NCI-H2227 (cell line): Measurements from ENCODE around the gene IQSEC1.

ENCODE experiments used
- DNase-seq: peaks from one replicate; lab custom pipeline; 2025; ENCODE audit not compliant: unreplicated experiment; lab: John Stamatoyannopoulos, UW

The IQSEC1 gene

DNA sequence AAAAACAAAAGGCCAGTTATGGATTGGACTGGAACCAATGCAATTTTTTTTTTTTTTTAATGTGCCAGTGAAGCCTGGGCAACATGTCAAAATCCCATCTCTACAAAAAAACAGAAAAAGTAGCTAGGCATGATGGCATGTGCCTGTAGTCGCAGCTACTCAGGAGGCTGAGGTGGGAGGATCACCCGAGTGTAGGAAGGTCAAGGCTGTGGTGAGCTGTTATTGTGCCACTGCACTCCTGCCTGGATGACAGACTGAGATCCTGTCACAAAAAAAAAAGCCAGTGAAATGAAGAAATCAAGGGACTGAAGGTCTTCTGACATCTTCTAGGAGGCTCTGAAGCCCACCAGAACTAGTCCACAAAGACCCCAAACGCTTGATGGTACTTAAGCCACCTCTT is 101.2 kb downstream of the IQSEC1 start:
- no peak for DNase-seq

DNA sequence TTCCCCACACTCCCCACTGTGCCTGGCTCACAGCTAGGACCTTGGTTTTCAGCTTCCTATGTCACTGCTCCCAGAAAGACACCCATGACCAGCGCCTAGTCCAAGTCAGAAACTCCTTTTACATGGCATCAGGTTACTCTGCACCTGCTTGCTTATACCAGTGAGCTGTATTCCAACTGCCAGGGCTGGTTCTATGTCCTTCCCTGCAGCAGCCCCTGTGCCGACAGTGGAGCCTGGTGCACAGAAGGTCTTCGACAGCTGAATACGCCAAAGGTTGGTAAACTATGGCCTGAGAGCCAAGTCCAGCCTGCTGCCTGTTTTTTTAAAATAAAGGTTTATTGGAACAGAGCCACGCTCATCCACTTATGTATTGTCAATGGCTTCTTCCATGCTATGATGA is 102.5 kb downstream of the IQSEC1 start:
- no peak for DNase-seq

DNA sequence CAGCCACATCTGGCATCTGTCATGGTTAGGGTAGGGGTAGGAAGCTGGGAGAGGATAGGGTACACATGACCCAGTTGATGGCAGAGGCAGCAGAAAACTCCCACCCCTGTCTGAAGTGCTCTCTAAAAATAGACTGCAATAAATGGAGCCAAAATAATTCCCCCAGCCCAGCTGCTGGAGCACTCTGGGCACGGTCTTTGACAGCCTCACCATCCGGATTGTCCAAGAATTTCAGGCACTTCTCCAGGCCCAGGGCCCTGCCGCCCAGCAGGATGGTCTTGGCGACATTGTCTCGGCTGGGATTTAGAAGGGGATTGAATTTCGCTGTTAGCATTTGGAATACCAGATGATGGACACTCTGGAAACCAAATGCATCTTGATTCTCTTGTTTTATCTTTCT is 103.7 kb downstream of the IQSEC1 start:
- DNase-seq = peak; percentile 13

DNA sequence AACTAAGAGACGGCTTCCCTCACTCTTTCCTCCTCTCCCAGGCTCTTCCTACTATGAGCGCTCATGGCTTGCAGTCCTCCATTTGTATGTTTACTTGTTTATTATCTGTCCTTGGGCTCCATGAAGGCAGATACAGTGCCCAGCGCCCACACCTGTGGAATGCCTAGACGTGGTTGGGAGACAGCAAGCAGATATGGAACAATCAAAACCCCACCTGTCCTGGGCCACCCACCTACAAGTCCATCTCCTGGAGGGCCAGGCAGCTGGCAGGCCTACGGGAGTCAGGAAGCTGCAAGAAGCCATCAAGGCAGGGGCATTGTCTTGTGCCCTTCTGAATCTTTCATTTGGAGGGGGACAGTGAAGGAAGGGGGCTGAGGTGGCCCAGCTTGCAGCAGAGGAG is 104.7 kb downstream of the IQSEC1 start:
- no peak for DNase-seq

DNA sequence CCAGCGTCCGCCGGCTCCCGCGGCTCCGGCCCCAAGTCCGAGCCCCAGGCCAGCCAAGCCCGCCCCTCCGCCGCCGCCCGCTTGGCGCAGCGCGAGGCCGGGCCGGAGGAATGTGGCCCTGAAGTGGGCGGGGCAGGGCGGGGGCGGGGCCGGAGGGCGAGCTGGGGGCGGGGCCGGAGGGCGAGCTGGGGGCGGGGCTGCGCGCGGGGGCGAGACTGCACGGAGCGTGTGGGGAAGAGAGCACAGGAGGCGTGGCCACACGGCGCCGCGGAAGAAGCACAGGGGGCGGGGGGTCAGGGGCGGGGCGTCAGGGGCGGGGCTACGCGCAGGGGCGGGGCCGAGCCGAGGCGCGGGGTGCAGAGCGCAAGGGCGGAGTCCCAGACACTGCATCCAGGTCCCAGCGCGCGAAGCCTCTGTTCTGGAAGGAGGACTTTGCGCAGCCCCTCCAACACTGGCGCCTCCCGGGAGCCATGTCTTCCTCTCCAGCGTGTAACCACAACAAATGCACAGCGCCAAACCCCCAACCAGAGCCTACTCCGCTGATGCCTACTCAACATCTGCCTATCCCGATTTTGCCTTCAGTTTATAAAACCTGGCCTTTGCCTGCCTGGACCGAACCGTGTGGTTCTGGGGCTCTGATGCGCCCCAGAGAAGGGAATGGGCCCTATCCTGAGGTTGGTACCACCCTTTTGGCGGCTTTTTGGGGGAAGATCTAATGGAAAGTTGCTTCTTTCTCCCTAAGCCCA is 105.5 kb downstream of the IQSEC1 start:
- peak; percentile 81 for DNase-seq

DNA sequence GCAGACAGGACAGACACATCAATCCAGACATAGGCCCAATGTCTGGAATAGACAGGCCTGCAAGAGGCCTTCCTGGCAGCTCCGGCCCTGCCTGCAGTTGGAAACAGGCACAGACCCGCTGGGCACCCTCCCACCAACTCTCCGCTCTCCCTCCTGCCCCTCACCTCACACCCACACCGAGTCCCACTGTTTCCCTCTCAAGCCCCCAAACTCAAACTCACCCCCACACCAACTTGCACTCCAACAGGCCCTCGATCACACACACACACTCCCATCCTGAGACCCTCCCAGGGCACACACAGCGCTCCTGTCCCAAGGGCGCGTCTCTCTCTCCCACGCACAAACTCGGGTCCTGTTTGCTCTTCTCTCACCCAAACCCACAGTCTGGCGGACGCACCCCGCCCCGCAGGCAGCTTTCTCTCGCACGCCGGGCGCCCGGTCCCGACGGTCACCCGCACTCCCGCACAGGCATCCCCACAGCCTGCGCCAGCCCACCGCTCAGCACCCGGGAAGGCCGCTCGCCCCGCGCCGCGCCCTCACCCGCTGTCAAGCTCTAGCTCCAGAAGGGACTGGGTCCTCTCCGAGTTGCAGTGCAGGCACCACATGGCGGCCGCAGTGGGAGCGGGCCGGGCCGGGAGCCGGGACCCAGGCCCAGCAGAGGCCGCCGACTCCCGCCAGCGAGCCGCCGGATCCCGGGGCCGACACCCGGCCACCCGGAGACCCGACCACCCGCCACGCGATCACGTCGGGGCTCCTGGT is 106.2 kb downstream of the IQSEC1 start:
- DNase-seq = no peak

DNA sequence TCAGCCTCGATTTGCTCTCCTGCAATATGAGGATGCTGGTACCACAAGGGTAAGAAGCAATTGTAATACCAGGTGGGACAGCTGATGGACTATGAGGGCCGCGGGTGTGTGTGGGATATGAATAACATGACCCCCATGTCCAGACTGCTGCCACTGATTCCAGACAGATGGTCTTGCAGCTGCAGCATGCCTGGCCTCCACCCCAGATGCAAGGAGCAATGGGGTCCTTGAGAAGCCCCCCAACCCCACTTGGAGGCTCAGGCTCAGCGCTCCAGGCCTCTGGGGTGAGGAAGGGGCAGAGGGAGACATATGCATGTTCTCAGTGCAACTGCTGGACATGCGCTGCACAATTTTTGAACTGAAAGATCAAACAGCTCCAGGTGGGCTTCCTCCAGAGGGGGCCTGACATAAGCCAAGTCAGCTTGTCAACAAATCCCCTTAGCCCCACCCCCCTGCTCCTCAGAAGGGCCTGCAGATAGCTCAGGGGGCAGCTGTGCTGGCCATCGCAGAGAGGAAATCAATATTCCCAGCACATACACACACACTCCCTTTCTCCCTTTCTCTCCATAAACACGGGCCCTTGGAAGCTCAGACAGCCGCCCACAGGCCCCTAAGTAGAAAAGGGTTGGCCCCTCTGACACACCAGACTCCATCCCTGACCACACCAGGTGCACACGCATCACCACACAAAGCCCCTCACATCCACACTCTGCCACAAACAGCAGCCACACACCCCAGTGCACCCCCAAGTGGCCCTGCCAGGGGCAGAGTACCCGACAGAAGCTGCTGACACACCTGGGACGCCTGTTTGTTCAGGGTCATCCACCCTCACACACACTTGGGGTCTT is 107.0 kb downstream of the IQSEC1 start:
- peak; percentile 48 for DNase-seq

DNA sequence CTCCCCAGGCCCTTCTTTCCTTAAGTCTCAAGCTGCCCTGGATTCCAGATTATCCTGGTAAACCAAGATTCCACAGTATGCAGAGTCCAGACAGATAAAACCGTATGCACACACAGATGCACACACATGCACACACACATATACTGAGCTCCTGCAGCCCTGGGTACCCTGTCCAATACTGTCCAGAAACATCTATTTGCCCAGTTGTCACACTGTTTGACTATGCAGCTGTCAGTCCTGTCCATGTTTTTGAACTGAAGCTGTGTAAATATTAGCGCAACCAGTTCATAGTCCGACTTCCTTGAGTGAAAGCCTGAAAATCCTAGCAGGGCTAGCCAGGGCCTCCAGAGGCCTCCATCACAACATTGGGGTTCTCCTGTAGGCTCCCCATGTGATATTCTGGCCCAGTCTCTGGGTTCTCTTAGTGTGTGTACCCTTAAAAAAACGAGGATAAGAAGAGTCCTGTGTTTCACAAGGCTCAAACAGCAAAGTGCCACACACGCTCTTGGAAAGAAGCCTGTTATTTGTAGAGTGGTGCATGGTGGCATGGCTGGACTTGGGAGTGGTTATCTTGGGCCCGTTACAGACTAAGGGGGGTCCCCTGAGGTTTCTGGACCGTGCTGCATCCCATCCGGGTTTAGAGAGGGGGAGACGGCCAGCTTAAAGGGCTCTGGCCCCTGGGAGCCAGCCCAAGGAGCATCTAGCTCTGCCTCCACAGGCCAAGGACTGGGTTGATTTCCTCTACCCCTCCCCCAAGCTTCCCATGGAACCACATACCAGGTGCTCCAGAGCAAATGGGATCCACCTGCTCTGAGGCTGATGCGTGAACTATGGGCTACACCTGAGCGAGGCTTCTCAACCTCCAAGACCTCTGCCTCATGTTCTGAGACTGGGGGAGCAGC is 108.3 kb downstream of the IQSEC1 start:
- no peak for DNase-seq

DNA sequence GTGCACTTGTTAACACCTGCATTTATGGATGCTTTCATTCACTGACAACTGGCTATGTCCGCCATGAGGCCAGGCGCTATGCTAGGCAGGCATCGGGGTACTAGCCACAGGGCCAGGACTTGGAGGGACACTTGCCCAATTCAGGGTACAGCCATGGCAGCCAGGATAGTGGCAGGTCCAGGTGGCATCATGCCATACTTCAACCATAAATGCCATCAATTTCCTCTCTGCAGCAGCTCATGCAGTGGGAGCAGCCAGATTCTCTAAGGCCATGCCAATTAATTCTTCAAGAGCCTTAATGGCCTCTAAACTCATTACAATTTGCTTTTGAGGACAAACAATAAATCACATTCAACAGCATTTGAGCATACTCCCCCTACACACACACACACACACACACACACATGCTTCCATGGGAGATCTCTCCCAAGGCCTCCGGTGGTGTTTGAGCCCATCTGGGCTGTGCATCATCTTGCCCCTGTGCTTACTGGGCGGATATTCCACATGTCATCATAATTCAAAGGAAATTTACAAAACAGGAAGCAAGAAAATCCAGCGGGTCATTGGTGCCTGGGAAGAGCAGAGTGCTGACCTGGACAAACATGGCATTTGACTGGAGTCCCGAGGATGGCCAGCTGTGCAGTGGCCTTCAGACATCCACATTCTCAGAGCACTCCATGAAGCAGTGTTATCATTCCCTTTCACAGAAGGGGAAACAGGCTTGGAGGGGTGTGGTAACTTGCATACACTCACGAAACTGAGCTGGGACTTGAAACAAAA is 109.1 kb downstream of the IQSEC1 start:
- DNase-seq = no peak

DNA sequence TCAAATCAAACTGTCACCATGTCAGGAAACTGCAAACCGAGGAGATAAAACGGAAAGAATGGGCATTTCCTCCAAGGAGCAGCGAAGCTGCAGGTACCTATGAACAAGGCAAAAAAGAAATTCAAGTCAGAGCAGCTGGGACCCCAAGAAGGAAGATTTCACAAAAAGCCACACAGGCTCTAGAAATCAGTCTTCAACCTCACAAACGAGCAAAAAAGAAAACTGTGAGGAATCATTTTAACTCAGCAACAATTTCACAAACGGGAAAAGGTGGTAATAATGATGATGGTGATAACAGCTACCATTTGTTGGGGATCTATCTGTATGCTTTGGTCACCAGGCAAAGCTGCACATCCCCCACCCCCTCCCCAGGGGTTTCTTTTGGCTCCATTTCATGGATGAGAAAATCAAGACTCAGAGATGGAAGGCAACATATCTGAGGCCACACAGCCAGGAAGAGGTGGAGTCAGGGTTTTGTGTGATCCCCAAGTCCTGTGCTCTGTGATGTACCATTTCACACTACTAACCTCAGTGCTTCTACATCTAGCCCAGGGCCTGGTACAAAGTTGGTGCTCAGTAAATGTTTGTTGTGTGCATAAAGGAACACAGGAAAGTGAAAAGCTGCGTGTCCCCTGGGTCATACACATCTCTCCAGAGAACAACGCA is 109.9 kb downstream of the IQSEC1 start:
- DNase-seq = no peak

DNA sequence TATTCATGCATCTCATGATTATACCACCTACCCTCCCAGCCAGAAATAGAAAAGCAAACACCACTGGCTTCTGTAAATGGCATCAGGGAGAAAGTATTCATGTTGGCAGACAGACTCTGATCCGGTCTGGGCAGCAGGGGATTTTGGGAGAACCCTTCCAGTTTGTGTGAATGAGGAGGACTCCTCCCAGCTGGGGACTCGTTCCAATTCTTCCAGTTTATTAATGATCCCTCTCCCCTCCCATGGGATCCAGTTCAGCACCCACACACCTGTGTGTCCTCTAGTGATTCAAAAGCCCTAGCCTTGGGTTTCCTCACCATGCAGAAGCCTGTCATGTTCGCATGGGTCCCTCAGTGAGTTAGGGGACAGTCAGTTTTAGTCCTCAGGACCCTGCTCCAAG is 110.9 kb downstream of the IQSEC1 start:
- no peak for DNase-seq

DNA sequence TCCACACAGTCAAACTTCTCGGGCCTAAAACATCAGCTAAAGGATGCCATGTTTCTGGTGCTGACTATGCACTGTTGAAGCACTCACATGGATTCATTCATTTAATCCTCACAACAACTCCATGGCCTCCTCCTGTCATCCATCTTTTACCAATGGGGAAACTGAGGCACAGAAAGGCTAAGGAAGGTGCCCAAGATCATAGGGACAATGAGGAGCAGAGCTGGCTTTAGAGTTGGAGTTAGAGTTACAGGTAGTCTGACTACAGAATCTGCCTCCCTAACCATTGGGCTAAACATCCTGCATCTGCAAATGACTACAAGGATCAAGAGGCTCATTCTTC is 111.6 kb downstream of the IQSEC1 start:
- no peak for DNase-seq

DNA sequence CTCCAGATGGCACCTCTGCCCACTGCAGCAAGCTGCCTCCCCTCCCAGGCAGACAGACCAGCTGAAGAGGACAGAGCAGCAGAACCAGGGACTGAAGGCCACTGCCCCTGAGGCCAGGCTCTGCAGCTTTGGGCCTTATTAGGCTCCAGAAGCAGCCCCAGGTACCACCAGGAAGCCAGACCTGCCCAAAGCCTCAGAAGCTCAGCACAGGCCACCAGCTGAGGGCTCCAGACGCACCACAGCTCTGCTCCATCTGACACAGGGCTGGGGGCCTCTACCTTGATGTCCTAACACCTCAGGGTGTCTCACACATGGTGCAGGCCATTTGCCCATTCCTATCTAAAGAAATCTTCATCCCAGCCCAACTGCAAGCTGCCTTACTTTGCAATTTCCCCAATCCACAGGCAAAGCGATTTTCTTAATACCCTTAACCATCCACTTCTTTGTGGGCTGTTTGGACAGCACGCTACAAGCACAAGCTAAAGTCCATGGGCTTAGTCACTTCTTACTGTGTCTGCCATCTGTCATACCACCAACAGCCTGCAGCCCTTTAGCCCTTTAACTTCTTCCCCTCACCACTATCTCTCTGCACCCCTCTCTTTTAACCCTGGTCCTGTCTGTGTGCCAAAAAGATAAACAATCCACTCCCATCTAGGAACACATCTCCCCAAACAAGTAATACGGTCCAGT is 112.1 kb downstream of the IQSEC1 start:
- DNase-seq = no peak

DNA sequence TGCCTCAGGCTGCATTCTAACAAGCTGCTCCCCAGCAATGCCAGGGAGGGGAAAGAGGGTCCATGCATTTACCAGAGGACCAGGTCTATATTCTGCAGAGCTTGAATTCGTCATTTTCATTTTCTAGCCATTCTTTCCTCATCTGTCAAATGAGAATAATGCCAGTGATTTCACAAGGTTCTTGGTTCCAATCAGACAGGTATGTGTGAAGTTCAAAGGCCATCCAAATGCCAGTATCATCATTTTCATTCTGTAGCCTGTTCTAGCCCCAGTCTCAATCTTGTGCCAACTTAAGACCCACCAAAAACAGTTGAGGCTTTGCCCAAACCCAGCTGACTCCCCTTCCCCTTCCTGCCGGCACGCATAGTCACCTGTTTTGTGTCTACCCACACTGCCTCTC is 112.7 kb downstream of the IQSEC1 start:
- no peak for DNase-seq

DNA sequence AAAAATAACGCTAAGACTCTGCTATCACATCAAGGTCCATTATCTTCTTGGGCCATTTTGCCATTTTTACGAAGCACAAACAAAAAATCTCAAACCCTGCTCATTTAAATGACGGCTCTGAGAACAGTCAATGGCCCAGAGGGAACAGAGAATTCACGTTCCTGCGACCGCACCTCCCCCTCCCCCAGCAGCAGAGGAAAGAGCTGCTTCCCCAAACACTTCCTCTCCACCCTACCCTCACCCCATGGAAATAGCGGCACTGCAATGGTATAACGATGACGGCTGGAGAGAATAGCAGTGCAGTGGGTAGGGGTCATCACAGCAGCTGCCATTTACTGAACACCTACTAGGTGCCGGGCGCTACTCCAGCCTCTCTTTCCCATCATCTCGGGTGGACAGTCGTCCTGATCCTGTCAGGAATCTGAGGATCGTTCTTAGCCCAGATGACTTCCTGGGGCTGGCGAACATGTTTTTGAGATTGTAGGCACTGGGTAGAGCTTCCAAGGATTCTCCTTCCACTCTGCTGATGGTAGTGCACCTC is 113.3 kb downstream of the IQSEC1 start:
- DNase-seq = no peak

DNA sequence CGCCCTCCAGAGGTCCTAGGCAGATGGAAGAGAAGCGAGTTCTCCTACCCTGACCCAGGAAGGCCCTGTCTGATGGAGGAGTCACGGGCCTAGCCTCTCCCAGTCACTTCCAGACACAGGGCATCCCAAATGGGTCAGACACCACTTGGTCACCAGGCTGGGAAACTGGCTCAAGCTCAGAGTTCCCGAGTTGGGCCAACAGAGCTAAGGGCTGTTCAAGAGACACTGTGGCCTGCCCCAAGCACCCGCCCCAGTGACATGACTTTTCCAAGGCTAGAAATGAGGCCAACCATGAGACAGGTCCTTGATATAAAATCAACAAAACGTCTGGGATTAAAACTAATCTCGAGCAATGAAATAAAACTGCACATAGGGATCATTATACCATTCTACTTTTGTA is 113.8 kb downstream of the IQSEC1 start:
- DNase-seq = no peak

DNA sequence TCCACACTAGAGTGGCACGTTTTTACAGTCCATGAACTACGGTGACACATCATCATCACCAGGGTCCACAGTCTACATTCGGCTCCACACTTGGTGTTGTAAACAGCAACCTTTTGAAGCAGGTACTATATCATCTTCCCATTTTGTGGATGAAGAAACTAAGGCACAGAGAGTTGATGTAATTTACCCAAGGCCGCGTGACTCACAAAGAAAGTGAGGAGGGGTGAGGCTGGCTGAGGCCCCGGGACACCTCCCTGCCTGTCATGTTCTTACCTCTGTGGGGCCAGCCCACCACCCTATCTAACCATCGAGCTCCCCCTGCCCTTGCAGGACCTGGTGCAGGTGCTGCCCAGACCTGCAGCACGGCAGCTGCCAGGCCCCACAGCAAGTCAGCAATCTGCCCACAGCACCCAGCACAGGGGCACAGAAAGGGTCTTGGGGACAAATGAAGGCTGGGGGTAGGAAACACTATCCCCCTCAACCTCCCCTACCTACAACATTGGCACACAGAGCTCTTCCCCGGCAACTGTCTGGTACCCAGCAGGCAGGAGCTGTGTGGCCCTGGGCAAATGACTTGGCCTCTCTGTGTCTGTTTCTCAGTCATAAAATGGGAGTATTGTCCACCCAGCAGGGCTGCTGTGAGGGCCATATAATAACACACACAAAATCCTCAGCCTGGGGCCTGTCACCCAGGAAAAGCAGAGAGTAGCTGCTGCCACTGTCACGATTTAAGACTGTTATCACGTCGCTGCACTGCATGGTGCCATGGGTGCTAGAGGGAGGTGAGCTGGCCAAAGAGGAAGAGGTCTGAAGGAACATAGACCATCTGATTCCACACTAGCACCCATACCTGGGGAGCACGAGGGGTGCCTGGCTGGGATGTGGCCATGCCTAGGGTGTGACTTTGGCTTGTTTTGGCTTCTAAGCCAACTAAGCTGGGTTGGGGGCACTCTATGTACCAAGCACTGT is 115.1 kb downstream of the IQSEC1 start:
- no peak for DNase-seq

DNA sequence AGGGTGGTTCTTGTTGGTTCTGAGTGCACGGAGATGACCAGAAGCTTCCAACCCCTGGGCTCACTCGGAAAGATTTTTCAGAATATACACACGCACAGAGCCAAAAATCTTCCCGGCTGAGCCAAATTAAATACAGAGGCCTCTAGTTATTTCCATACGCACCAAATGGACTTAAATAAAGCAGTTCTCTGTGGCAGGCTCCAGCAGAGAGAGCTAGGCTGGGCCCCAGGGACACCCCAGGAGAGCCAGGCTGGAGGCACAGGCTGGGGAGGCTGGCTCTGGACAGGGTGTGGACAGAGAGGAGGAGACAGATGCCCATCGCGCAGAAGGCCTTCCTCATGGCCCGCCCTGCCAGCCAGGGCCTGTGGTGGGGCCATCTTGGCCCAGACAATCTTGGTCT is 115.9 kb downstream of the IQSEC1 start:
- no peak for DNase-seq
